Smooth muscle cell (in vitro differentiated cells): ENCODE data around the gene FTO. TPM values are rescaled to one million over a fixed set of nuclear protein-coding genes. Genes with fewer than 3 reads are reported as not detected.

ENCODE experiments used
- DNase-seq: peaks from one replicate; lab custom pipeline; 2025; ENCODE audit not compliant: unreplicated experiment; lab: John Stamatoyannopoulos, UW
- H2AFZ ChIP-seq: fragments of 200-600 bp; sonication (generic); 2 replicates; pipeline ENCODE4 v1.6.0; 2016; ENCODE audit warnings: antibody characterized with exemption, low read depth, mild to moderate bottlenecking
- H3F3A ChIP-seq: fragments of 200-600 bp; sonication (generic); 2 replicates; pipeline ENCODE4 v1.6.0; 2017; ENCODE audit warnings: antibody characterized with exemption, low read depth
- H3K27ac ChIP-seq: fragments of 200-600 bp; sonication (generic); 2 replicates; pipeline ENCODE4 v1.5.1; 2016; ENCODE audit warnings: low read depth, mild to moderate bottlenecking
- H3K27me3 ChIP-seq: fragments of 200-600 bp; sonication (generic); 2 replicates; pipeline ENCODE4 v1.6.1; 2016; ENCODE audit warnings: low read depth, mild to moderate bottlenecking
- H3K36me3 ChIP-seq: fragments of 200-600 bp; sonication (generic); 2 replicates; pipeline ENCODE4 v1.5.1; 2016; ENCODE audit warnings: low read depth
- H3K4me1 ChIP-seq: fragments of 200-600 bp; sonication (generic); 2 replicates; pipeline ENCODE4 v1.5.1; 2016; ENCODE audit warnings: low read depth
- H3K4me2 ChIP-seq: fragments of 200-600 bp; sonication (generic); 2 replicates; pipeline ENCODE4 v1.6.0; 2016; ENCODE audit warnings: mild to moderate bottlenecking
- H3K4me3 ChIP-seq: fragments of 200-600 bp; sonication (generic); 2 replicates; pipeline ENCODE4 v1.5.1; 2016; ENCODE audit warnings: mild to moderate bottlenecking
- H3K79me2 ChIP-seq: fragments of 200-600 bp; sonication (generic); 2 replicates; pipeline ENCODE4 v1.6.0; 2016; ENCODE audit warnings: low read depth, mild to moderate bottlenecking
- H3K9ac ChIP-seq: fragments of 200-600 bp; sonication (generic); 2 replicates; pipeline ENCODE4 v1.6.0; 2016; ENCODE audit warnings: low read depth
- H3K9me3 ChIP-seq: fragments of 200-600 bp; sonication (generic); replicated peaks from 2 replicates; pipeline ENCODE4 v1.5.1; 2016; ENCODE audit warnings: low read depth
- H4K20me1 ChIP-seq: fragments of 200-600 bp; sonication (generic); 2 replicates; pipeline ENCODE4 v1.6.0; 2016; ENCODE audit warnings: low read depth
- CTCF ChIP-seq: fragments of 200-600 bp; sonication (generic); IDR thresholded peaks from 2 replicates; pipeline ENCODE4 v1.5.1; 2017; ENCODE audit warnings: borderline replicate concordance, mild to moderate bottlenecking, antibody characterized with exemption; ENCODE audit not compliant: insufficient read depth, poor library complexity, severe bottlenecking
- WGBS: methylation state at CpG from one replicate; pipeline ENCODE4 v1.1.7; 2016; ENCODE audit warnings: low lambda C conversion rate; 5-methylcytosine and 5-hydroxymethylcytosine counted together
- polyA plus RNA-seq: library from polyadenylated mRNA; unstranded; fragments of >200 nt; fragmentation: Nextera tagmentation; extraction: Ambion mirVana; gene quantifications from 2 replicates; pipeline ENCODE4 v1.2.1, GENCODE V29; 2016
- total RNA-seq: library from RNA; depleted of rRNA; stranded (reverse); fragments of >200 nt; gene quantifications from 2 replicates; pipeline ENCODE4 v1.2.3, GENCODE V29; 2014

Gene FTO
- total and polyA plus RNA-seq, 2 experiments from 2014 or later, result 81.1 to 89.9 TPM

- no peak overlapping the region for H2AFZ ChIP-seq
- no peaks in the 10 kb centered on the region for H3K27me3 ChIP-seq
- WGBS, result 90% methylated on average over 5 of the region's 5 CpGs
- H3F3A ChIP-seq, result no peaks in the 10 kb centered on the region
- no peak for TF ChIP-seq CTCF
- DNase-seq, result no peak
- no peak overlapping the region for H3K4me2 ChIP-seq
- no peaks in the 10 kb centered on the region for H4K20me1 ChIP-seq
- H3K9me3 ChIP-seq, result no peaks in the 10 kb centered on the region
- no peak overlapping the region for H3K9ac ChIP-seq
- no peak overlapping the region for H3K4me3 ChIP-seq
- H3K4me1 ChIP-seq, result no peaks in the 10 kb centered on the region
- no peaks in the 10 kb centered on the region for H3K79me2 ChIP-seq
- no peaks in the 10 kb centered on the region for H3K36me3 ChIP-seq
- H3K27ac ChIP-seq, result no peak overlapping the region
Measured at GRCh38 chr16:54099627-54100026, 395.7 kb downstream of the FTO start.

GRCh38 chr16:54102888-54103866 is 399.2 kb downstream of the FTO start:
- 93% methylated on average over 10 of the region's 10 CpGs for WGBS

GRCh38 chr16:54106057-54106456 is 402.1 kb downstream of the FTO start:
- H3K27ac ChIP-seq, result no peak overlapping the region
- H3K9me3 ChIP-seq, result no peaks in the 10 kb centered on the region
- H3K79me2 ChIP-seq, result no peaks in the 10 kb centered on the region
- no peak for DNase-seq
- WGBS, result 85% methylated on average over 5 of the region's 5 CpGs
- H3K9ac ChIP-seq, result no peak overlapping the region
- H3F3A ChIP-seq, result no peaks in the 10 kb centered on the region
- no peaks in the 10 kb centered on the region for H4K20me1 ChIP-seq
- H2AFZ ChIP-seq, result no peak overlapping the region
- no peak overlapping the region for H3K4me2 ChIP-seq
- no peaks in the 10 kb centered on the region for H3K4me1 ChIP-seq
- H3K36me3 ChIP-seq, result no peaks in the 10 kb centered on the region
- H3K27me3 ChIP-seq, result no peaks in the 10 kb centered on the region
- no peak for TF ChIP-seq CTCF
- H3K4me3 ChIP-seq, result no peak overlapping the region

More at GRCh38 chr16:54102888-54103866, 399.2 kb downstream of the FTO start:
- Histone ChIP-seq H3K9ac (no peak overlapping the region), H3K9me3 (no peaks in the 10 kb centered on the region), H3K4me3 (no peak overlapping the region), H3K4me1 (no peaks in the 10 kb centered on the region), H3F3A (no peaks in the 10 kb centered on the region), H4K20me1 (no peaks in the 10 kb centered on the region), H3K27ac (no peak overlapping the region), H3K4me2 (no peak overlapping the region), H3K27me3 (no peaks in the 10 kb centered on the region), H3K79me2 (no peaks in the 10 kb centered on the region), H3K36me3 (no peaks in the 10 kb centered on the region), H2AFZ (no peak overlapping the region)
- TF ChIP-seq CTCF, result no peak
- DNase-seq, result no peak
